Fibroblast of peridontal ligament (primary cell): ENCODE measurements around the gene GARRE1.
"Not testable (repeated sequence)": the region's sequence is repeated elsewhere in the genome, so short reads cannot be mapped to it uniquely, and the experiment has no call there.

Experiments used
- DNase-seq: peaks from one replicate; pipeline ENCODE4 v3.0.0-alpha.2; 2010; ENCODE audit errors: extremely low read depth

The GARRE1 gene

DNA sequence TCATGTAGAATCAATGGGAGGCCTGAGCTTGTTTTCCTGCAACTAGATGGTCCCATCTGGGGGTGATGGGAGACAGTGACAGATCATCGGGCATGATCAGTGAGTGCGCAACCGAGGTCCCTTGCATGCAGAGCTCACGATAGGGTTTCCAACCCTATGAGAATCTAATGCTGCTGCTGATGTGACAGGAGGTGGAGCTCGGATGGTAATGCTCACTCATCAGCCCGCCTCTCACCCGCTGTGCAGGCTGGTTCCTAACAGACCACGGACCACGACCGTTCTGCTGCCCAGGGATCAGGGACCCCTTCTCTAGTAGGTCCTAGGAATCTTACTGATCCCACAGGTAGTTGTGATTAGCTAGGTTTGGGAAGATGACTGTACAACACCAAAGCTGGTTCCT lies 23.5 kb upstream of the GARRE1 start:
- DNase-seq: no peak

DNA sequence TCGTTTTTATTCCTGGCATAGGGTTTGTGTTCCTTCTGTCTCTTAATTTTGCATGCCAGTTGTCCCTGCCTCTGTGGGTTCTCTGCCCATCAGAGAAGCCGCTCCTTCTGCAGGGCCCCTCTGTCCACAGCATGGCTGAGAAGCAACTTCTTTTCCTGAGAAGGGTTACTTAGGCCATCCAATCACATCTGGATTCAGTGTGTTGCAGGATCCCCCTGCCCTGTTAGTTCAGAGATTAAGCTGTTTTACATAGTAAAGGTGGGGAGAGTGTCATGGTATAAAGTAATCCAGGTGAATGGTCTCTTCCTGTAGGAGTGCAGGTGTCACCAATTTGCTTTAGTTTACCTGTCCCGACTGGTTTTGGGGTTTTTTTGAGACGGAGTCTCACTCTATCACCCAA lies 22.9 kb upstream of the GARRE1 start:
- no peak for DNase-seq

DNA sequence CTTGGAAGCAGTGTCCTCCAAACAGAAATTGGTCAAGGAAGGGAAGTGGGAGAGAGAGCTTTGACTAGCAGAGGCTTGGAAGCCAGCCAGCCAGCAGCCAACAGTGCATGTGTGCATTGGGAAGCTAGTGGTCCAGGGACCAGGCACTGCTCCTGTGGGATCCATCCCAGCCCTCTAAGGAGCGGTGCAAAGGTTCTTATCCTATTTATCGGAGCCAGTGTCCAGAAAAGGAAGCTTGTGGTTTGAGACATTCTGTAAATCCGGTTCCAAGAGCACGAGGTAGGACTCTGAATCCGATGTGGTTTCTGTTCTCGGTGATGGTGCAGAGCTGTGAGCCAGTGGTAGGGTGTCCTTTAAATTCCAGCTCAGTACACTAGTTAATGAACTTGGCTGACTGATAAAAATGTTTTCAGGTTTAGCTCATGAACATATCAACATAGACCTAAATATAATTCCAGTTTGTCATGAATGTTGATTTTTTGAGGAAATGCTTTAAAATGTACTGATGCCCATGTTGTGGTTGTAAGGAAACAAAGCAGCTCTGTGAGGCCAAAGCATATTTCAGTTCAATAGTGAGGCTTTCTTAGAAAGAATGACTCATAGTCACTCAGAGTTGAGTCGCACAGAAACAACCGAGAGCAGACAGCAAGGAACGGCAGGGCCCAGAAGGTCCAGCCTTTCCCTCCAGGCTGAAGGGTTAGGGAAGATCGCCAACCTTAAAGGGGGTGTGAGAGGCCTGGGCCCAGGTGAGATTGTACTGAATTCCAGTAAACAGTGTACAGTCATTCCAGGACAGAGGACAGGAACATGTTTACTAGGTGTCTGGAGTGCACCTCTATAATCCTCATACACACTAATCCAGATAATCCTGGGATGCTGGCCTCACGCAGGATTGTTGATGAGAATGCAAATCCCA lies 21.5 kb upstream of the GARRE1 start:
- DNase-seq: peak; percentile 96

DNA sequence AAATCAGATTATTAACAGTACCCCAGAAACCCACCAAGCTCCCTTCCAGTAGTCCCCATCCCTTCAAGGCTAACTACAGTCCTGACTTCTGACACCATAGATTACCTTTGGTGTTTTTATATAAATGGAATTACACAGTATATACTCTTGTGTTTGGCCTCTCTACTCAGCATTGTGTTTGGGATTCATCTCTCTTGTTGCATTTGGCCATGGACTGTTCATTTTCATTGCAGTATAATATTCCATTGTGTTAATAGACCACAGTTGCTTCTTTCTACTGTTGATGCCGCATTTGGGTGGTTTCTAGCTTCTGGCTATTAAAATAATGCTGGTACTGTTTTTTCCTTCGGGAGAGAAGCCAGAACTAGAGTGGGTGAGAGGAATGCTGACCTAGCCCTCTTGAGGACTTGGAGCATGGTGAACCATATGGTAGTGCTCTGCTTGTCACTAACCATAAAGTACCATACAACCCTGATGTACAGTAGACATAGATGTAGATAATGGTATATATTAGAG lies 18.9 kb upstream of the GARRE1 start:
- no peak for DNase-seq

DNA sequence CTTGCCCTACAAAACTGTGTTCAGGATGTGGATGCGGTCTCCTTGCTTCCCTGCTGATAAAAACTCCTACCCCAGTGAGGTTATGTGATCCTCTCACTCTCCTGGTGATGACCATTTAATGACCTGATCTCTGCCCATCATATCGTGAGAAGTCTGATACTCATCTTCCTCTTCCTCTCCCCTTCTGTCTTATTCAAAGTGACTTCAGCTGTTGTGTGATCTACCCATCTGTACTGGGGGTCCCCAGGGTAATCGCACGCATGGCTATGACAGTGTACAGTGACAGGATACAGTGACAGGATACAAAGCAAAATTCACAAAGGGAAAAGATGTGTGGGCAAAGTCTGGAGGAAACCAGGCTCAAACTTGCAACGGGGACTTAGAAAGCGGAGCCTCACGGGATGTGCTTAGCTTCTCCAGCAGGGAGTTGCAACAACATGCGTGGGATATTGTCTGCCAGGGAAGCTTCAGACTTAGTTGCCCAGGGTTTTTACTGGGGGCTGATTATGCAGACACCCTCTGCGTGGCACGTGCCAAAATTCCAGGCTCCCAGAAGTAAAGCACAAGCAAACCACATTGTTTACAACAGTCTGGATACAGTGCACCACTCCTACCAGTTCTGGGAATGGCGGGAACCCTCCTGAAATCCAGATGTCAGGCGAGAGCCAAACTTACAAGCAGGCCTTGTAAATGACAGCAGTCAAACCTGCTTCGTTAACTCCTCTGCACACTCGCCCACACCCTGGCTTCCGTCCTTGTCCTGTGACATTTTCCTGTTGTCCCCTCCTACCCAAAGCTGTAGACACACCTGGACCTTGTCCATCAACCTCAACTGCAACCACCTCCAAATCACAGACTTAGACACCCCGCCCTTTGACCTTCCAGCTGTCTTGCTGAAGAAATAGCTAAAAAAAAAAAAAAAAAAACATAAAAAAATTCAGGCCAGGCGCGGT lies 18.0 kb upstream of the GARRE1 start:
- peak; percentile 94 for DNase-seq

DNA sequence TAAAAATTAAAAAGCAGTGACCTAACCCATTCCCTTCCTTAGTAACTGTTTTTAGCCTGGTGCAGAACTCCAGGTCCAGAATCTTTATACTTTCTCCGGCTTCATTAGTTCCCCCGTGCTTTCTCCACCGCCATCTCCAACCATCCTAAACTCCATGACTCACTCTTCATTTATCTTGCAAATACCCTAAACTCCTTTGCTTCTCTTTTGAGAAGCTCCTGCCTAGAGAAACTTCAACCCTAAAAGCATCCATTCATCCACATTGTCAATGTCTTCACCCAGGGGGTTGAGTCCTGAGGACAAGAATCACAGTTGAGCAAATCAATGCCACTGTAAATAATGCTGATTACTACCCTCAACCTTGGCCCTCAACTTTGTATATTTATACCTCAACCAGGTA lies 17.1 kb upstream of the GARRE1 start:
- no peak for DNase-seq

DNA sequence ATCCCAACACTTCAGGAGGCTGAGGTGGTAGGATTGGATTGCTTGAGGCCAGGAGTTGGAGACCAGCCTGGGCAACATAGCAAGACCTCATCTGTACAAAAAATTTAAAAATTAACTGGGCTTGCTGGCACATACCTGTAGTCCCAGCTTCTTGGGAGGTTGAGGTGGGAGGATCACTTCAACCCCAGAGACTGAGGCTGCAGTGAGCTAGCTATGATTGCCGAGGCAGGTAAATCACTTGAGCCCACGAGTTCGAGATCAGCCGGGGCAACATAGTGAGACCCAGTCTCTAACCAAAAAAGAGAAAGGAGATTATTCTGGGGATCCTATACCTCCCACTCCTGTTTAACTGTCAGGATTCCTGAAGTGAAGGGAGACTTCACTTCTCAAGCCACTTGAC lies 16.4 kb upstream of the GARRE1 start:
- no peak for DNase-seq

DNA sequence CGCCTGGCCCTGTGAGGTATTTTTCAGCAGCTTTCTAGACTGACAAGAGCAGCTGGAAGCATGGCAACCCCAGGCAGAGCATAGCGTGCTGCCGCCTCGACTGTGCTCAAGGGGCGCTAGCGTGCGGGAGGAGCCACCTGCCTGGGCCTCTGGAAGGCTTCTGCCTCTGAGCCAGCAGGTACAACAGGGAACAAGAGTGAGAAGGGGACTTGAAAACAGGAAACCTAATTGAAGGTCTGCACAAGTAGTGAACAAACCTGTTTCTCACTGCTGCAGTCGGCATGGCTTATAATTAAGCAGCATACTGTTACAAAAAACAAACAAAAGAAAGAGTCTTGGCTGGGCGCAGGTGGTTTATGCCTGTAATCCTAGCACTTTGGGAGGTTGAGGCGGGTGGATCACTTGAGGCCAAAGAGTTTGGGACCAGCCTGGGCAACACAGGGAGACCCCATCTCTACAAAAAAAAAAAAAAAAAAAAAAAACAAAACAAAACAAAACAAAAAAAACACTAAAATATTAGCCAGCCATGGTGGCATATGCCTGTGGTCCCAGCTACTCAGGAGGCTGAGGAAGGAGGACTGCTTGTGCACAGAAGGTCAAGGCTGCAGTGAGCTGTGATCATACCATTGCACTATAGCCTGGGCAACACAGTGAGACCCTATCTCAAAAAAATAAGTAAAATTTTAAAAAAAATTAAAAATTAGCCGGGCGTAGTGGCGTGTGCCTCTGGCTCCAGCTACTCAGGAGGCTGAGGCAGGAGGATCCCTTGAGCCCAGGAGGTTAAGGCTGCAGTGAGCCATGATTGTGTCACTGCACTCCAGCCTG lies 12.6 kb upstream of the GARRE1 start:
- no peak for DNase-seq

DNA sequence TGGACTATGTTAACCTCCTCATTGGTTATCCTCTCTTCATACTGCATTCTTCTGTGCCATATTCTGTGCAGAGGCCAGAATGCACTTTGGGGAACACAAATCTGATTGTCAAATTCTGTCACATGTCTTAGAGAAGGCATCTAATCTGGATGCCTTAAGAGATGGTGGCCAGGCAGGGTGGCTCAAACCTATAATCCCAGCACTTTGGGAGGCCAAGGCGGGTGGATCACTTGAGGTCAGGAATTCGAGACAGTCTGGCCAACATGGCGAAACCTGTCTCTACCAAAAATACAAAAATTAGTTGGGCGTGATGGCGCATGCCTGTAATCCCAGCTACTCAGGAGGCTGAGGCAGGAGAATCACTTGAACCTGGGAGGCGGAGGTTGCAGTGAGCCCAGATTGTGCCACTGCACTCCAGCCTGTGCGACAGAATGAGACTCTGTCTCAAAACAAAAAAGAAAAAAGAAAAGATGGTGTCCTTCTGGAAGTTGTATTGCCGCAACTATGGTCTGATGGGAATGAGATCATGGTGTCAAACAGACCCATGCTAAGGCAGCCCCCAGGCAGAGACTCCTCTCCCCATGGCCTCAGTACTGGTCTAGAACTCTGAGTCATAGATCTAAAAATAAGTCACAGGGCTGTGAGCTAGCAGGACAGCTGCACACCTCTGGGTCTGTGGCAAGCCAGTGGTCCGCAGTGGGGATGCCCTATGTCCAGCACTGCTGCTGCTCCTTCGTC lies 11.0 kb upstream of the GARRE1 start:
- DNase-seq: not testable (repeated sequence)

DNA sequence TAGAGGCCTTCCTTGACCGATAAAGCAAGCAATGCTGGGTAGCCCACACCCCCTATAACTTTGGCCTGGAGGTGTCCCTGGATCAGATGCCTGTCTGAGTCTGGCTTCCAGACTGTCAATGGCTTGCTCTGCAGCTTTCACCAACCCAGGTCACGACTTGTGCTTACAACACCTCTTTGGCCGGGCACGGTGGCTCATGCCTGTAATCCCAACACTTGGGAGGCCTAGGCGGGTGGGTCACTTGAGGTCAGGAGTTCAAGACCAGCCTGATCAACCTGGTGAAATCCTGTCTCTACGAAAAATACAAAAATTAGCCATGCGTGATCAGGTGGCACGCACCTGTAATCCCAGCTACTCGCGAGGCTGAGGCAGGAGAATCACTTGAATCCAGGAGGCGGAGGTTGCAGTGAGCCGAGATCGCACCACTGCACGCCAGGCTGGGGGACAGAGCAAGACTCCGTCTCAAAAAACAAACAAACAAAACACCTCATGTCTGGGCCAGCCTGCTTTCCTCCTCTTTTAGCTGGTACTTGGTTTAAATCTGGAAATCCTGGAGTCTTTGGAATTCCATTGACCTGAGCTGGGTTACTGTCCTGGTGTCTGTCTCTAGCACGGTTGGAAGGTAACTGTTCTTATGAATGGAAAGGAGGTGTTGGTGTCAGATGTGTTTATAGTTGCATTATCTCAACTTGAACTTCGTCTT lies 10.3 kb upstream of the GARRE1 start:
- no peak for DNase-seq

DNA sequence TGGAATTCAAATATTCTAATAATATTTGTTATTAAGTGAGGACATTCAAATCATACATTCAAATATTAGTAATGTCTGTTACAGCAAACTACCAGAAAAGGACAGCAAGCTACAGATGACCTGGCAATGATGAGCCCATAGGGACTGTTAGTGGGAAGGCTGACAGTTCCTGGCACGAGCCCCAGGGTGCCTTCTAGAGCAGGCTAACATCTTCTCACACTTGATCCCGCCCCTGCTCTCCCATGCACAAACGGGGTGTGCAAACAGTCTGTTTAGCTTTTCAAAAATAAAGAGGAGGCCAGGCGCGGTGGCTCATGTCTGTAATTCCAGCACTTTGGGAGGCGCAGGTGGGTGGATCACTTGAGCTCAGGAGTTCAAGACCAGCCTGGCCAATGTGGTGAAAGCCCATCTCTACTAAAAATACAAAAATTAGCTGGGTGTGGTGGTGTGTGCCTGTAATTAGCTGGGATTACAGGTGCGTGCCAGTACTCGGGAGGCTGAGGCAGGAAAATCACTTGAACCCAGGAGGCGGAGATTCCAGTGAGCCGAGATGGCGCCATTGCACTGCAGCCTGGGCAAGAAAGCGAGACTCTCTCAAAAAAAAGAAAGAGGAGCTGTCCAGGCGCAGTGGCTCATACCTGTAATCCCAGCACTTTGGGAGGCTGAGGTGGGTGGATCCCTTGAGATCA lies 9.6 kb upstream of the GARRE1 start:
- no peak for DNase-seq

DNA sequence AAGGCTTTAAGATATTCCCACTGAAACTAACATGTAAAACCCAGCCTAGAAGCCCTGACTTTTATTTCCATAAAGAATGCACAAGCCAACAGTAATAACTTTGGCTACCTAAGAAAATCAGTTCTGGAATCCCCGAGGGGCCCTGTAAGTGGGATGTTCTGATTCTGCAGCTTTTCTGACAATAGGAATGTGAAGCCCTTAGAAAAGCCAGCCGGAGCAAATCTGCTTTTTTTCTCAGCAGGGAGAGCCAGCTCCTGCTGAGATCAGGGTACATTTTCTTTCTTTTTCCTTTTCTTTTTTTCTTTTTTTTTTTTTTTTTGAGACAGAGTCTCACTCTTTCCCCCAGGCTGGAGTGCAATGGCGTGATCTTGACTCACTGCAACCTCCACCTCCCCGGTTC lies 8.0 kb upstream of the GARRE1 start:
- DNase-seq: peak; percentile 62

DNA sequence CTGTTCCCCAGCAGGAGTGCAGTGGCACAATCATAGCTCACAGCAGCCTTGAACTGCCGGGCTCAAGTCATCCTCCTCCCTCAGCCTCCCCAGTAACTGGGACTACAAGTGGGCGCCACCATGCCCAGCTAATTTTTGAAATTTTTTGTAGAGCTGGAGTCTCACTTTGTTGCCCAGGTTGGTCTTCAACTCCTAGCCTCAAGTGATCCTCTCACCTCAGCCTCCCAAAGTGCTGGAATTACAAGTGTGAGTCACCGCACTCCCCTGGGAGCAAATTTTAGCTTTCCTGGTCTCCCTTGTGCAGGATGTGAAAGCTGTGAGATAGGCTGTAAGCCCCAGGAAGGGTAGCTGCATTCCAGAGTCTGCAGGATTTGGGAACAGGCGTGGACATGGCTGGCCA lies 5.4 kb upstream of the GARRE1 start:
- no peak for DNase-seq

DNA sequence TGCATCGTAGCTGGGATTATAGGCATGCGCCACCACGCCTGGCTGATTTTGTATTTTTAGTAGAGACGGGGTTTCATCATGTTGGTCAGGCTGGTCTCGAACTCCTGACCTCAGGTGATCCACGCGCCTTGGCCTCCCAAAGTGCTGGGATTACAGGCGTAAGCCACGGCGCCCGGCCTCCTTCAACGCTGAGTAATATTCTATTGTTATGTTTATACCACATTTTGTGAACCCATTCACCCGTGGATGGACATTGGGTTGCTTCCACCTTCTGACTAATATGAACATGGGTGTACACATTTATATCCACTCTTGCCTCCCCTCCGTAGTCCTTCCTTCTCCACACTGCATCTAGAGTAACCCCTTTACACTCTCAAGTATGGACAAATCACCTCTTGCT lies 1.2 kb upstream of the GARRE1 start:
- not testable (repeated sequence) for DNase-seq

DNA sequence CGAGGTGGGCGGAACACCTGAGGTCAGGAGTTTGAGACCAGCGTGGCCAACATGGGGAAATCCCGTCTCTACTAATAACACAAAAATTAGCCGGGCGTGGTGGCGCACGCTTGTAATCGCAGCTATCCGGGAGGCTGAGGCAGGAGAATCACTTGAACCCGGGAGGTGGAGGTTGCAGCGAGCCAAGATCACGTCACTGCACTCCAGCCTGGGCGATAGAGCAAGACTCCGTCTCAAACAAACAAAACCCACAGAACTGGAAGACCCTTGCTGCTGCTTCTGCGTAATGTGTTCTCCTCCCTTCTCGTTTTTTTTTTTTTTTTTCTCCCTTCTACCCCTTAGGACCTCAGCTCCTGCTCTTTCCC lies 691 bp upstream of the GARRE1 start:
- not testable (repeated sequence) for DNase-seq

DNA sequence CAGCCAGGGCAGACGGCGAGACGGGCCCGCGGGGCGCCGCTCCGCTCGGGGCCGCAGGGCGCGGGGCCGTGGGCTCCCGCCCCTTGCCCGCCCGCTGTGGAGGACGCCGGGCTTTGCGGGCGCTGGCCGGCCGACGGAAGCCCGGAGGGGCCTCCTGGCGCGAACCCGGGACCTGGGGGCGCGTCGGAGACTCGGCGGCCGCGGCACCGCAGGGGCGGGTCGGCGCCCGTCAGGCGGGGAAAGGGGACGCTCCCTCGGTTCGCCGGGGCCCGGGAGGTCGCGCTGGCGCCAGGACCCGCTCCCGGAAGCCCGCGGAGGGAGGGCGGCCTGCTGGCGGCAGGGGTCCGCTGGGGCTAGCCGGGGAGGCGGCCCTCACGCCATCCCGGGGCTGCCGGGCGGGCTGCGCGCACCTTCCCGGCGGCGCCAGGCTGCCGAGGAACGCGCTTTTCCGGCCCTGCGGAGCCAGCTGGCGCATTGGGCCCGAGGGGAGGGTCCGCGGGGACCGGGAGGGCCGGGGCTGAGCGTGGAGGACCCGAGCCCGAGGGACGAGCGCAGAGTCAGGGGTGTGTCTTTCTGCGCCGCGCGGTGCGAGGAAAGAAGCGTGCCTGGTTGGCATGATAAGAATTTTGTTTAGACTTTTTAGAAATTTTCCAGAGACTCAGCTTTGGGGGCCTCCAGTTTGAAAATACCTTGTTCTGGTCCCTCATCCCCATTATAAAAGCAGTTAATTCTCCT lies 511 bp downstream of the GARRE1 start:
- DNase-seq: no peak

DNA sequence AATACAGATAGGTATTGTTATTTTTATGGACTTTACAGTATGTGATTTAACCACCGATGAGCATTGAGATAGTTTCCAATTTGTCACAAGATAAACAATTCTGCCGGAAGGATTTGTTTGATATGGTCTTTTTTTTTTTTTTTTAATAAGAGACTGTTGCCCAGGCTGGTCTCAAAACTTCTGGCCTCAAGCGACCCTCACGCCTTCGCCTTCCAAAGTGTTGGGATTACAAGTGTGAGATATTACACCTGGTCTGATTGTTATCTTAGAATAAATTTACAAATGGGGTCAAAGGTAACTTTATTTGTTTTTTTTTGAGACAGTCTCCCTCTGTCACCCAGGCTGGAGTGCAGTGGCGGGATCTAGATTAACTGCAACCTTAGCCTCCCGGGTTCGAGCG lies 1.2 kb downstream of the GARRE1 start:
- no peak for DNase-seq

DNA sequence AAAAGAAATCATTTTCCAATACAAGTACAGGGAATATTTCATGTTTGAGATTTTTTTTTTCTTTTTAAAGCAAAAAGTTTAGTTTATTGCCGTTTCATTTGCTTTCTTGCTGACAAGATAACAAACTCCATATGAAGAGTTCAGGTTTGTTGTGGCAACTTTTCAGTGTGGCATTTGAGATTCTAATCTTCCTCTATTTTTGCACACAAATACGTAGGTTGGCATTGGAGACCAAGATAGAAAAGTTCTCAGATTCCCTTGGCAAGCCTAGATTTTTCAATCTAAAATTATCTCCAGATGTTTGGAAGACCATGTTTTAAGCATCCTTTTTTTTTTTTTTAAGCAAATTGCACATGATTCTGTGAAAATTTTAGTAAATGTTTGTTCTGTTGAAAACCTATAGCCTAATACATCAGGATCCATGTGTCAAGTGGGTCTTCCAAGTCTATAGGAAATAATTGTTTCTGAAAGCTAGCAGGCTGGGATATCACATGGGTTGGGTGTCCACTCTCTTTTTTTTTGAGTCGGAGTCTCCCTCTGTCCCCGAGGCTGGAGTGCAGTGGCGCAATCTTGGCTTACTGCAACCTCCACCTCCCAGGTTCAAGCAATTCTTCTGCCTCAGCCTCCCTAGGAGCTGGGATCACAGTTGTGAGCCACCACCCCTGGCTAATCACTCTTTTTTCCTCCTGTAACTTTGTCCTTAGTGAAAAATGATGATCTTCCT lies 2.6 kb downstream of the GARRE1 start:
- DNase-seq: peak; percentile 85
